Renal cortex interstitium (tissue), 11 donors: ENCODE data around the gene NUDT8. TPM values are rescaled to one million over a fixed set of nuclear protein-coding genes. Genes with fewer than 3 reads are reported as not detected.
"Not testable (repeated sequence)": the region's sequence is repeated elsewhere in the genome, so short reads cannot be mapped to it uniquely, and the experiment has no call there.

Experiments used
- DNase-seq, 11 donors: peaks; one replicate each; pipeline ENCODE4 v3.0.0-alpha.2; 2013; ENCODE audit warnings: low read depth in 9 of 11, low spot score in 4 of 11; ENCODE audit errors: extremely low read depth in 1 of 11
- polyA plus RNA-seq, 3 donors: library from polyadenylated mRNA; unstranded; fragments of 120-200 nt; gene quantifications; one replicate each; pipeline ENCODE4 v1.2.1, GENCODE V29; 2013; ENCODE audit not compliant: insufficient read length in 3 of 3

NUDT8 gene
- polyA plus RNA-seq, 3 donors: 2.5 to 7.1 (median 7.0) TPM

GRCh38 chr11:67633758-67634365 is 4.1 kb upstream of the NUDT8 start:
- DNase-seq: no peak

GRCh38 chr11:67632982-67633755 is 3.4 kb upstream of the NUDT8 start:
- no peak for DNase-seq

- no peak for DNase-seq
These were observed 2.6 kb upstream of the NUDT8 start for GRCh38 chr11:67632175-67632981.

GRCh38 chr11:67631853-67632174 is 2.1 kb upstream of the NUDT8 start:
- DNase-seq: no peak

GRCh38 chr11:67631411-67631810 is 1.7 kb upstream of the NUDT8 start:
- DNase-seq: no peak

- no peak for DNase-seq
These were observed 1.2 kb upstream of the NUDT8 start for GRCh38 chr11:67630943-67631331.

GRCh38 chr11:67630228-67630942 is 648 bp upstream of the NUDT8 start:
- DNase-seq: peak; percentile 83 to 97 (median 96)

GRCh38 chr11:67628710-67629385 is 889 bp downstream of the NUDT8 start:
- DNase-seq: no peak

- DNase-seq: no peak
These were observed 1.7 kb downstream of the NUDT8 start for GRCh38 chr11:67627812-67628624.

GRCh38 chr11:67627441-67627811 is 2.3 kb downstream of the NUDT8 start:
- no peak for DNase-seq

GRCh38 chr11:67626970-67627369 is 2.8 kb downstream of the NUDT8 start:
- DNase-seq: no peak

- DNase-seq: not testable (repeated sequence)
These were observed 3.5 kb downstream of the NUDT8 start for GRCh38 chr11:67626131-67626833.

- DNase-seq: not testable (repeated sequence)
These were observed 5.9 kb downstream of the NUDT8 start for GRCh38 chr11:67623795-67624194.

GRCh38 chr11:67622905-67623304 is 6.8 kb downstream of the NUDT8 start:
- DNase-seq: not testable (repeated sequence)

GRCh38 chr11:67621928-67622327 is 7.8 kb downstream of the NUDT8 start:
- not testable (repeated sequence) for DNase-seq

GRCh38 chr11:67620621-67621020 is 9.1 kb downstream of the NUDT8 start:
- not testable (repeated sequence) for DNase-seq
